HG02642 (cell line): Measurements from ENCODE around the gene CDH13.

ENCODE experiments used
- ATAC-seq: cut with Tn5 transposase; IDR thresholded peaks from one replicate; pipeline ENCODE4 v1.9.1; 2021; ENCODE audit warnings: mild to moderate bottlenecking; ENCODE audit not compliant: unreplicated experiment, poor library complexity

CDH13 gene

DNA sequence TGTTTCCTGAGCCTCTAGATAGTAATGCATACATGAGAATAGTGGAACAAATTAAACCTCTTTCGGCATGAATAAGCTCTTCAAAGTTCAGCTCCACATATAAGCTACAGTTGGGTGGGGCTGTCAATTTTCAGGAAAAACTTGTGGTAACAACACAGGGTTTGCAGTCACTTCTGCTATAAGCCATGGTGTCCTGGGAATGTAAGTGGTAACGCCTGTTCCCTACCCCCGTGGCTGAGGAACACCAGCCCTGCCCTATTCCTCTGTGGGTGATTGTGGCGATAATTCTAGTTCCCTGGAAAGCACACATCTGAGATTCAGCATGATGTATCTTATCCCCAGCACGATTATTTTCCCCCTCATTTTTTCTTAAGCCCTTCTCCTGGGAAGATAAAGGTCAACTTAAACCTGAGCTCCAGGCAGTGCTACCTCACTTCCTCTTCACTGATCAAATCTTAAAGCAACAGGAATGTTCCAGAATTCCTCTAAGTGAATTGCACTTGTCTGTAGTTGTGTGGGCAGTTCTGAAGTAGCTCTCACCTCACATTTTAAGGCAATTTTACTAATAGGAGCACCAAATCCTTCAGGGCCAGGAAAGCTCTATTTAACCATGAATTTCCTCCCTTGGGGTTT is 680.3 kb downstream of the CDH13 start:
- no peak for ATAC-seq

- ATAC-seq, result no peak
These were observed 680.8 kb downstream of the CDH13 start for GRCh38 chr16:83307594-83307992.

- ATAC-seq, result no peak
These were observed 681.6 kb downstream of the CDH13 start for GRCh38 chr16:83308414-83308813.

GRCh38 chr16:83310816-83311215 is 684.0 kb downstream of the CDH13 start:
- no peak for ATAC-seq

DNA sequence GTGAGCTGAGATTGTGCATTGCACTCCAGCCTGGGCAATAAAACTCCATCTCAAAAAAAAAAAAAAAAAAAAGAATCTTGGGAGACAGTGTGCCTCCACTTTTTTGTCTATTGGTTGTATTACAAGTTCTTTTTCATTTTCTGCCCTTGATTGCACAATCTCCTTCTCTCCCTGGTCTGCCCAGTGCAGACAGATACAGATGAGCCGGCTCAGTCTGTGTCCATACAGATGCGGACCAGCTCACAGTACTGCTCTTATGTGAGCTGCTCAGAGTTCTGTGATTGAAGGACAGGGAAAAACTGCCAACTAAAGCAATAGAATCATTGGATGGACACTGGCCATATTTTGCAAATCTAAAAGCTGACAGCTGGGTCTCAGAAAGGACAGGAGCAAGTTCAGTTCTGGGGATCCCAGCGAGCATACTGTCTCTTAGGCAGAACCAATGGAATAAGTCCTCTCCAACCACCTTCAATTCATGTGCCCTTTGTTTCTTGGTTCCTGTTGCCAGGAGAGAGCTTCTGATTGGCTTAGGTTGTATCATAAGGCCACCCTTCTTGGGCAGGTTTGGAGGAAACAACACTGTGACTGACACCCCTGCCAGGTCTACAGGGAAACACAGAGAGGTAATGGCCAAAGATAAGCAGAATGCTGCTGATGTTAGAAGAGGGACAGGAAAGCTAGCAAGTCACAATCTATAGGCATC is 685.4 kb downstream of the CDH13 start:
- no peak for ATAC-seq

DNA sequence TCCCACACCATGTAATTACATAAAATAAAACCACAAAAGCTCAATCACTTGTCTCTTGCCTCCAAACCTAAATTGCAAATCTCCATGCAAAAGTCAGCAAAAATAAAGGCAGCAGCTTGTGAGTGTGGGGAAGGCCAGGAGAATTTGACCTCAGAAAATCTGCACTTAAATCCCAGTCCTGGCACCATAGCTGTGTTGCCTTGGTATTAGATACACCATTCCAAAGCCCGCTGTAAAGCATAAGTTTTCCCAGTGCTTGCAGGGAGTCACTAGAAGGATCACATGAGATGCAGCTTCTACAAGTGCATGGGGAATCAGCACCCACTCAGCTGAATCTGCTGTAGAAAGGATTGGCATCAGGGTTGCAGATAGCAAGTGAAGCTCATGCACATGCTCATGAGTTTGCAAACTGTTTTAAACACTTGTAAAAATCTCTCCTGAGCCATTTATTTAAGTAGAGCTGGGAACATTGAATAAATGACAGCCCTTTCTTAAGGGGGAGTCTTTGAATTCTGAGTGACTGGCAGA is 686.0 kb downstream of the CDH13 start:
- no peak for ATAC-seq

GRCh38 chr16:83315271-83315670 is 688.5 kb downstream of the CDH13 start:
- ATAC-seq, result no peak

DNA sequence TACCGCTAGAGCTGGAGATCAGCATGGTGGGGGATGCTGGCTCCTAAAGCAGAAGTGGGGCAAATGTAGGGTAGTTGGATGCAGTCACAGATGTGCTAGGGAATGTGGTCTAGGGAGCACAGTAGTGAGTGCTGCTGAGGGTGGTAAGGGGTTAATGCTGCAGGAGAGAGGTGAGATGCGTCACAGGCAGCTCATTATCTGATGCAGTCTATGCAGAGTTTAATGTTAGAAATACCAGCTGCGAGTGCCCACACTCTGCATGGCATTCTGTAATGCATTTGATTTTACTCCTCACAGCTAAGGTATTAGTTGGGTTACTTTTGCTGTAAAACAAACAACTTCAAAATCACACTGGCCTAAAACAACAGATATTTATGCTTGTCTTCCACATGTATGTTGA is 689.7 kb downstream of the CDH13 start:
- no peak for ATAC-seq

DNA sequence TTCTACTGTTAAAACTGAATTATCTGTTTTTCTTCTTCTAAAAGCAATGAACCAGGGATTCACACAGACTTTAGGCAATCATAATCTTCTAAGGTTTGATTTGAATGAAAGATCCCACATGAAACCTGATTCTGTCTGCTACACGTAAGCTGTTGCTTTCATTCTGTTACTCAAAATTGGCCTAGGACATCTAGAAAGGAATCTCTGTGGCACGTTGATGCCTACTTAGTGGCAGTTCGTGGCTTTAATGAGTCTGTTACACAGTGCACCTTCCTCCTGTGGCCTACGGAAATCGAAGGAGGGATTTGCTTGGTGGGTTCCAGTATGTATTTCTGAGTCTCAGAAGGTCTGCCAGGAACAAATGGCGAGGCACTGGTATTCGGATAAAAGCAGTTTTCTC is 691.6 kb downstream of the CDH13 start:
- ATAC-seq, result no peak

DNA sequence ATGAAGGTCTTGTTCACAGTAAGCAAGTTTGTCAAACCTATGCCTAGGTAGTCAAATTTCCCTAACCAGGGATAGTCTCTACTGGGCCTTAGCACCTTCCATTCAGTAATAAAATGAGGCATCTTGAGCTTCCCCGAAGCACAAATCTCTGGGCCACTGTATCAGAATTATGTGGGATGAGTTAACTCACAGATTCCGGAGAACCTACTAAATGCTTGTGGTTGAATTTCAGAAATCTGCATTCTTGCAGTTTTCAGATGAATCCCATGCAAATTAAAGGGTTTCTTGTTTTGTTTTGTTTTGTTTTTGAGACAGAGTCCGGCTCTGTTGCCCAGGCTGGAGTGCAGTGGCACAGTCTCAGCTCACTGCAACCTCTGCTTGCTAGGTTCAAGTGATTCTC is 702.2 kb downstream of the CDH13 start:
- no peak for ATAC-seq

DNA sequence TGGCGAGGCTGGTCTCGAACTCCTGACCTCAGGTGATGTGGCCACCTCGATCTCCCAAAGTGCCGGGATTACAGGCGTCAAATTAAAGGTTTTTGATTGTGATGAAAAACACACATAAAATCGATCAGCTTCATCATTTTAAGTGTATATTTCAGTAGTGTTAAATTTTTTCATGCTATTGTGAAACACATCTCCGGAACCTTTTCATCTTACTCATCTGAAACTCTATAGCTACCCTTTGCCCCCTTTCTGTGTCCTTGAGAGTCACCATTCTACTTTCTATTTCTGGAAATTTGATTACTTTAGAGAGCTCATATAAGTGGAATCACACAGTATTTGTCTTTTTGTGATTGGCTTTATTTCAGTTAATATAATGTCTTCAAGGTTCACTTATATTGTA is 702.7 kb downstream of the CDH13 start:
- no peak for ATAC-seq

- ATAC-seq, result no peak
These were observed 703.5 kb downstream of the CDH13 start for GRCh38 chr16:83330251-83330650.

DNA sequence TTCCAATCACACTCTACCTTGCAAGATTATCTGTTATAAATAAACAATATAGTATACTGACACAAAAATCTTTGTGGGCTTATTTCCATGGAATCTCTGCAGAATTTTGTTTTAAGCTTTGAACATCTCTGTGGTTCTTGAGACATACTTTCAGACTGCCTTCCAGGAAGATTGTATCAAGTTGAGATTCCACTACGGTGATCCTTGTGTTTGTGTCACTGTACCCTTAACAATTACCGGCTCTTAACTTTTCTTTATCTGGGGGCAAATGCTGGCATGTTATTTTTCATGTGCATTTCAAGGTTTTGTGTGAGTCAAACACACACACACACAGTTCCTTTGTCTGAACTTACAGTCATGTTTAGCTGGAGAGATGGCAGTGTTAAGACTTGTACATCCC is 708.3 kb downstream of the CDH13 start:
- ATAC-seq, result no peak

DNA sequence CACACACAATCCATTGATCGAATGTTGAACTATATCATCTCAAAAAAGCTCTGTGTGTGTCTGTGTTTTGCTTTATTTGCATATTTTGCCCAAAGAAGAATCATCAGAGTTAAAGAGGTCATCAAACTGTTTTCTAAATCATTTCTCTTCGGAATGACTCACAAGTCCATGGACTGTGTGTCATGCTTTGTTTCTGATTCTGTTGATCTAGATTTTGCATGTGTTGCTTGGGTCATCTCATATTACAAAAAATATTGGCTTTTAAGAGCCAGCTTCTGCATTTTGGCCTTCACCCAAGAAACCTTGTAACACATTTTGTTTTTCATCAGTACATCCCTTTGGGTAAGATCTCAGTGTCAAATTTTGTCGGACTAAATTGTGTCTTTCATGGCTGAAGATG is 709.8 kb downstream of the CDH13 start:
- ATAC-seq, result no peak

GRCh38 chr16:83338138-83338537 is 711.4 kb downstream of the CDH13 start:
- ATAC-seq, result no peak

DNA sequence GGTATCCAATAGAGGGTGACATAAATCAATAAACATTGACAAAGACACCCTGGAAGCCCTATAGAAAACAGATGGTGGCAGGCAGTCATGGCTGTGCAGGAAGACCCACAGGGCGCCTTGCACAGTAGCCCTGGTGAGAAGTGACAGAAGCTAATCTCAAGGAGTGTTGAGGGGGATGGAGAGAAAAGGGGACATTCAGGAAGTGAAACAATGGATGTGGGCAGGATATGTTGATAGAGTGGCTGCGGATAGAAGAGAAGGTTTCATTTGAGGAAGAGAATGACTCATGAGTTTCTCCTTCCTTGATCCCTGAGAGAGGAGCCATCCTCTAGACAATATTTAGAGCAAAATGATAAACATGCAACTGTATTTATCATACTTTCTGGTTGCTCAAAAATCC is 712.2 kb downstream of the CDH13 start:
- ATAC-seq, result no peak

GRCh38 chr16:83343935-83344366 is 717.2 kb downstream of the CDH13 start:
- no peak for ATAC-seq

DNA sequence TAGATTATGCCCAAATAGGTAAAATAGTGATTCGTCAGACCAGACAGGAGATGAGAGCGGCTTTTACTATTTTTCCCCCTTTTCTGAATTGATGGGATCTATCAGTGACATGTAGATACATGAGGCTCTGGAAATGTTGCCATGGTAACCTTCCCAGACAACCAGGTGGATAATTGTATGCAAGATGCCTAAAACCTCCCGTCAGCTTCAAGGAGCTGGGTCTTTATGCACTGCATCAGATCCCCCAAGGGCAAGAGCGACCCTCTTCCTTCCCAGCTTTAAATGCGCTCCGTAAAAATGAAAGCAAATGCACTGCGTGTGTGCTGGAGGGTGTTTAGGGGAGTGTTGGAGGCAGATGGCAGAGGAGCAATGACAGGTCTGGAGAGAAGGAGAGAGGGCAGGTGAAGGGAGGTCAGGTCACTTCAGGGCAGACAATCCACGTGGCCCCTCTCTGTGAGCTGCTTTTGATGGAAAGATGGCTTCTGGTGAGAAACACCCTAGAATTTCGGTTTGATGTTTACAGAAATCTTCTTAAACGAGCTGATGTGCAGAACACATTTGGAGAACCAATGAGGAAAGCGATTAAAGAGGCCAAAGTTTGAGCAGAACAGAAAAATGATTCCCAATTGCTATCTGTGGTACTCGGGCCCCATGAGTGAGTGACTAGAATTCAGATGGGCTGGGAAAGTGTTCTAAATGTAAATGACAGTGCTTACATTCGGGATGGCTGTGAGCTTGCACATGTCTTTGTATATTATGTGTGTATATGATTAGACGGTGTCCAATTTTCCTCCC is 719.3 kb downstream of the CDH13 start:
- no peak for ATAC-seq

DNA sequence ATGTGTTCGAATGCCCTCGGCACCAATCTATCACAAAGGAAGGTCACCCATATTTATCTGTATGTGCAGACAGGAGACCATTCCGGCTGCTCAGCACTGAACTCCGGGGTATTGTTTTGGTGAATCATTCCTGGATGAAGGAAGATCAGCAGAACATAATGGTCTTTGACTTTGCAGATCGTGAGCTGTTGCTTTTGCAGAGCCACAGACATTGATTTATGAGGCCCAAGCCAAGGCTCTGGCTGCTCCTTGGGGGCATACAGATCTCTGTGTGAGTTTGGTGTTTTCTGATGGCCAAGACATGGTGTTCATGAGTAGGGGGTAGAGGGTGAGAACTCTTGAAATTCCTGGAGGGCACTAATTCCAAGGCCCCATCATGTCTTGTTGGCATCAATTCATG is 722.2 kb downstream of the CDH13 start:
- no peak for ATAC-seq

- ATAC-seq, result no peak
These were observed 723.7 kb downstream of the CDH13 start for GRCh38 chr16:83350481-83350880.

GRCh38 chr16:83351846-83352245 is 725.1 kb downstream of the CDH13 start:
- no peak for ATAC-seq
